Measurements from ENCODE around the gene FRAS1.

The FRAS1 gene

GRCh38 chr4:78558410-78558809 lies 501.3 kb downstream of the FRAS1 start:
- Histone ChIP-seq H3K4me3 (ENCODE audit: insufficient read depth, low read depth, low read length, poor library complexity, severe bottlenecking) (no peak overlapping the region), H3K27ac (ENCODE audit: insufficient read depth, low read length, poor library complexity, severe bottlenecking) (no peak overlapping the region), H3K9me3 (ENCODE audit: control insufficient read depth, low read length) (no peaks in the 10 kb centered on the region), H3K27me3 (replicated peaks; ENCODE audit: control insufficient read depth, insufficient read depth, low read length, poor library complexity, severe bottlenecking) (no peaks in the 10 kb centered on the region), H3K4me1 (ENCODE audit: control insufficient read depth, insufficient read depth, low read length, poor library complexity, severe bottlenecking) (no peaks in the 10 kb centered on the region), H3K36me3 (ENCODE audit: control insufficient read depth, insufficient read depth, low read length) (no peaks in the 10 kb centered on the region)
- DNase-seq, result no peak

DNA sequence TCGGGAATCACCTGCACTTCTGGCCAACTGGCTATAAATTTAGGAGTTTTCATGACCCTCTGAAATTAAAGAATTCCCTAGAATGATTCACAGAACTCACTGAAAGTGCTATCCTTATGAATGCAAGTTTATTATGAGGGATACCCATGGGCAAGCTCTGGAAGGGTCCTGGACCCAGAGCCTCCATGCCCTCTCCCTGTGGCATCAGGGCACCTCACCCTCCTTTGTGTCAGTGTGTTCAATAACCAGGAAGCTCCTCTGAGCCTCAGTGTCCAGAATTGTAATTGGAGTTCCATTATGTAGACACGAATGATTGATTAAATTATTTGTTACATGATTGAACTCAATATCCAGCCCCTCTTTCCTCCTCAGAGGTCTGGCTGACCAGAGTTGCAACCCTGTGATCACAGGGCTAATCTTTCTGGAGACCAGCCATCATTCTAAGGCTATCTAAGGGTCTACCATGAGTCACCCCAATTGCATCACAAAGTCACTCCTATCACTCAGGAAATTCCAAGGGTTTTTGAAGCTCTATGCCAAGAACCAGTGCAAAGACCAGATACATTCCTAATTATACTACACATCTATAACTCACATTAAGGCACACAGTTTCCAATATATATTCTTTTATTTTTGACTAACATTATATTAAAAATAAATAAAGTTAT lies 503.3 kb downstream of the FRAS1 start:
- Histone ChIP-seq H3K4me1 (ENCODE audit: control insufficient read depth, insufficient read depth, low read length, poor library complexity, severe bottlenecking) (no peaks in the 10 kb centered on the region), H3K9me3 (ENCODE audit: control insufficient read depth, low read length) (no peaks in the 10 kb centered on the region), H3K27me3 (replicated peaks; ENCODE audit: control insufficient read depth, insufficient read depth, low read length, poor library complexity, severe bottlenecking) (no peaks in the 10 kb centered on the region), H3K27ac (ENCODE audit: insufficient read depth, low read length, poor library complexity, severe bottlenecking) (no peak overlapping the region), H3K36me3 (ENCODE audit: control insufficient read depth, insufficient read depth, low read length) (no peaks in the 10 kb centered on the region), H3K4me3 (ENCODE audit: insufficient read depth, low read depth, low read length, poor library complexity, severe bottlenecking) (no peak overlapping the region)
- no peak for DNase-seq

- no peak for DNase-seq
- H3K4me3 ChIP-seq (ENCODE audit: insufficient read depth, low read depth, low read length, poor library complexity, severe bottlenecking), result no peak overlapping the region
- no peaks in the 10 kb centered on the region for H3K9me3 ChIP-seq (ENCODE audit: control insufficient read depth, low read length)
- no peak overlapping the region for H3K27ac ChIP-seq (ENCODE audit: insufficient read depth, low read length, poor library complexity, severe bottlenecking)
- H3K27me3 ChIP-seq (replicated peaks; ENCODE audit: control insufficient read depth, insufficient read depth, low read length, poor library complexity, severe bottlenecking), result no peaks in the 10 kb centered on the region
- H3K4me1 ChIP-seq (ENCODE audit: control insufficient read depth, insufficient read depth, low read length, poor library complexity, severe bottlenecking), result no peaks in the 10 kb centered on the region
- no peaks in the 10 kb centered on the region for H3K36me3 ChIP-seq (ENCODE audit: control insufficient read depth, insufficient read depth, low read length)
Measured at GRCh38 chr4:78561677-78562076, 504.6 kb downstream of the FRAS1 start.

DNA sequence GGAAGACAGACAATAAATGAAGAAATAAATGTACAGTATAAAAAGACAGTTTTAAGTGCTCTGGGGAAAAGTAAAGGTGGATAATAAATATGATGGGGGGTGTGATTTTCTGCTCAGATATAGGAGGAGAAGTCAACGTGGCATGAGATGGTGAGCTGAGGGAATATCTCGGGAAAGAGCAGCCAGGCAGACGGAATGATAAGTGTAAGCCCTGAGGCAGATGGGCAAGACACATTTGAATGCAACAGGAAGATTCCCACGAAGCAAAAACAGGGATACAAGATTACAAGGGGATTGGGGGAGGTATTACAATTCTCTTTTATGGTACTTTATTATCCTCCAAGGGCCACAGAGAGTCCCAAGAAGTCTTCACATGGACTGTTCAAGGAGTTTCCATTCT lies 505.6 kb downstream of the FRAS1 start:
- Histone ChIP-seq H3K9me3 (ENCODE audit: control insufficient read depth, low read length) (no peaks in the 10 kb centered on the region), H3K4me3 (ENCODE audit: insufficient read depth, low read depth, low read length, poor library complexity, severe bottlenecking) (no peak overlapping the region), H3K36me3 (ENCODE audit: control insufficient read depth, insufficient read depth, low read length) (no peaks in the 10 kb centered on the region), H3K27me3 (replicated peaks; ENCODE audit: control insufficient read depth, insufficient read depth, low read length, poor library complexity, severe bottlenecking) (no peaks in the 10 kb centered on the region), H3K27ac (ENCODE audit: insufficient read depth, low read length, poor library complexity, severe bottlenecking) (no peak overlapping the region), H3K4me1 (ENCODE audit: control insufficient read depth, insufficient read depth, low read length, poor library complexity, severe bottlenecking) (no peaks in the 10 kb centered on the region)
- DNase-seq, result no peak

- Histone ChIP-seq H3K9me3 (ENCODE audit: control insufficient read depth, low read length) (no peaks in the 10 kb centered on the region), H3K27me3 (replicated peaks; ENCODE audit: control insufficient read depth, insufficient read depth, low read length, poor library complexity, severe bottlenecking) (no peaks in the 10 kb centered on the region), H3K4me3 (ENCODE audit: insufficient read depth, low read depth, low read length, poor library complexity, severe bottlenecking) (no peak overlapping the region), H3K4me1 (ENCODE audit: control insufficient read depth, insufficient read depth, low read length, poor library complexity, severe bottlenecking) (no peaks in the 10 kb centered on the region), H3K27ac (ENCODE audit: insufficient read depth, low read length, poor library complexity, severe bottlenecking) (no peak overlapping the region), H3K36me3 (ENCODE audit: control insufficient read depth, insufficient read depth, low read length) (no peaks in the 10 kb centered on the region)
- DNase-seq, result no peak
Measured at GRCh38 chr4:78565971-78566372, 508.8 kb downstream of the FRAS1 start.

DNA sequence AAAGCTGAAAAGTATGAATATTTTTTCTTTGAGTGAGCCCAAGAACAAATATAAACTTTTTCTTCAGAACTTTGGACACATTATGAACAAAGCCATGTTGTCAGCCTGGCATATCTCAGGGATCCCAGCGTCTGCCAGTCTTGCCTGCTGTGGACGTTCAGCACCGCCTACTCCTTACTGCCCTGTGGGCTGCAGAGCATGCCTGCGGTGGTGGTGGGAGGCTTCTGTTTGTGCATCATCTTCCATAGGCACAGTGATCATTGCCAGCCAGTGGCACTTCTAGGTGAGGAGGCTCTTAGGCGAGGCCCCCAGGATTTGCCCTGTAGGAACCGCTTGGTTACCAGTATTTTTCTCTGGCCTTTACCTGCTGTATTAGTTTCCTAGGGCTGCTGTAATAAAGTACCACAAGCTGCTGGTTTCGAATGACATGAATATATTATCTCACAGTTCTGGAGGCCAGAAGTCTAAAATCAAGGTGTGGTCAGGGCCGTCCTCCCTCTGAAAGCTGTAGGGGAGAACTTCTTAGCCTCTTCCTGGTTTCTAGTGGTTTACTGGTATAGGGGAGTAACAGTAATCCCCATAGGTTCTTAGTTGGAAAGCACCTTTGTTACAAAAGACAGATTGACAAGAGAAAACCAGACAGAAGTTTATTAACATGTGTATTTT lies 509.8 kb downstream of the FRAS1 start:
- Histone ChIP-seq H3K9me3 (ENCODE audit: control insufficient read depth, low read length) (no peaks in the 10 kb centered on the region), H3K27ac (ENCODE audit: insufficient read depth, low read length, poor library complexity, severe bottlenecking) (no peak overlapping the region), H3K36me3 (ENCODE audit: control insufficient read depth, insufficient read depth, low read length) (no peaks in the 10 kb centered on the region), H3K4me1 (ENCODE audit: control insufficient read depth, insufficient read depth, low read length, poor library complexity, severe bottlenecking) (no peaks in the 10 kb centered on the region), H3K4me3 (ENCODE audit: insufficient read depth, low read depth, low read length, poor library complexity, severe bottlenecking) (no peak overlapping the region), H3K27me3 (replicated peaks; ENCODE audit: control insufficient read depth, insufficient read depth, low read length, poor library complexity, severe bottlenecking) (no peaks in the 10 kb centered on the region)
- DNase-seq, result no peak

DNA sequence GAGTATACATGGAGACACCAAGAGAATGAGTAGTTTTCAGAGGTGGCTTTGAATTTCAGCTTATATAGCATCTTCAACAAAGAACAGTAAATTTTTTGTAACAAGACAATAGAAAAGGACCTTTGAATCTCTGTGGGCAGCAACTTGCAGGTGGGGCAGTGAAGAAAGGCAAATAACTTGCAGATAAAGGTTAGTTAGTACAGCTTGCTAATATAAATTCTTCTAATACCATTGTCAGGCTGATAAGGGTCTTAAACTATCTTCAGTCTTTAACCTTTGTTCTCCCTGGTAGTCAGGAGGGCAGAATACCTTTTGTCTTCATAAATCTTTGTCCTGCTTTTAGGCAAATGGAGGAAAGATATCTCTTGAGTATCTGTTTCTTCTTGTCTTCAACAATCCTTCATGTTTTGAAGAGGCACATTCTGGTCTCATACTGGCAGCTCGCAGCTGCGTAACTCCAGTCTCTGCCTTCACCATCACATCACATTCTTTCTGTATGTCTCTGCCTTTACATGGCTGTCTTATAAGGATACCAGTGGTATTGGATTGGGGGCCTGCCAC lies 510.5 kb downstream of the FRAS1 start:
- H3K27ac ChIP-seq (ENCODE audit: insufficient read depth, low read length, poor library complexity, severe bottlenecking), result no peak overlapping the region
- no peaks in the 10 kb centered on the region for H3K36me3 ChIP-seq (ENCODE audit: control insufficient read depth, insufficient read depth, low read length)
- H3K9me3 ChIP-seq (ENCODE audit: control insufficient read depth, low read length), result no peaks in the 10 kb centered on the region
- no peak overlapping the region for H3K4me3 ChIP-seq (ENCODE audit: insufficient read depth, low read depth, low read length, poor library complexity, severe bottlenecking)
- H3K27me3 ChIP-seq (replicated peaks; ENCODE audit: control insufficient read depth, insufficient read depth, low read length, poor library complexity, severe bottlenecking), result no peaks in the 10 kb centered on the region
- no peak for DNase-seq
- no peaks in the 10 kb centered on the region for H3K4me1 ChIP-seq (ENCODE audit: control insufficient read depth, insufficient read depth, low read length, poor library complexity, severe bottlenecking)

- Histone ChIP-seq H3K27me3 (replicated peaks; ENCODE audit: control insufficient read depth, insufficient read depth, low read length, poor library complexity, severe bottlenecking) (no peaks in the 10 kb centered on the region), H3K36me3 (ENCODE audit: control insufficient read depth, insufficient read depth, low read length) (no peaks in the 10 kb centered on the region), H3K9me3 (ENCODE audit: control insufficient read depth, low read length) (no peaks in the 10 kb centered on the region), H3K4me1 (ENCODE audit: control insufficient read depth, insufficient read depth, low read length, poor library complexity, severe bottlenecking) (no peaks in the 10 kb centered on the region), H3K4me3 (ENCODE audit: insufficient read depth, low read depth, low read length, poor library complexity, severe bottlenecking) (no peak overlapping the region), H3K27ac (ENCODE audit: insufficient read depth, low read length, poor library complexity, severe bottlenecking) (no peak overlapping the region)
- no peak for DNase-seq
Measured at GRCh38 chr4:78568640-78569305, 511.6 kb downstream of the FRAS1 start.

DNA sequence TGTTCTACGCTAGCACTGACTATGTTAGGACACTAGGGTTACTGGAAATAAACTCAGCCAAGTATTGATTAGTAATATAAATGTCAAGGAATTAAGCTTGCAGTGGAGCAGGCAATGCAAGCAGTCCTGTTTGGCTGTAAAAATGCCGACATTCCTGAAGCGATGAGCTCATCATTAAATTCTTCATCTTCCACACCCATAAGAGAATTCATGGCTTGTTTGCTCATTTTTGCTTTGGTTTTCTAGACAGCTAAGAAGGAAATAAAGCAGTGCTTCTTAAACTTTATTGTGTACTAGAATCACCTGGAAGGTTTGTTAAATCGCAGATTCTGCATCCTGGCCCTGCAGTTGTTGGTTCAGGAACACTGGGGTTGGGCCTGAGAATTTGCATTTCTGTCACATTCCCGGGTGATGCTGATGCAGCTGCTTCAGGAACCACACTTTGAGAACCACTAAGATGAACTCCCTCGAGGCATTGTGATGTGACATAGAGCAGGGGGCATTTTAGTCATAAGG lies 512.2 kb downstream of the FRAS1 start:
- no peaks in the 10 kb centered on the region for H3K4me1 ChIP-seq (ENCODE audit: control insufficient read depth, insufficient read depth, low read length, poor library complexity, severe bottlenecking)
- H3K9me3 ChIP-seq (ENCODE audit: control insufficient read depth, low read length), result no peaks in the 10 kb centered on the region
- no peaks in the 10 kb centered on the region for H3K36me3 ChIP-seq (ENCODE audit: control insufficient read depth, insufficient read depth, low read length)
- no peak overlapping the region for H3K27ac ChIP-seq (ENCODE audit: insufficient read depth, low read length, poor library complexity, severe bottlenecking)
- H3K27me3 ChIP-seq (replicated peaks; ENCODE audit: control insufficient read depth, insufficient read depth, low read length, poor library complexity, severe bottlenecking), result no peaks in the 10 kb centered on the region
- no peak for DNase-seq
- no peak overlapping the region for H3K4me3 ChIP-seq (ENCODE audit: insufficient read depth, low read depth, low read length, poor library complexity, severe bottlenecking)

DNA sequence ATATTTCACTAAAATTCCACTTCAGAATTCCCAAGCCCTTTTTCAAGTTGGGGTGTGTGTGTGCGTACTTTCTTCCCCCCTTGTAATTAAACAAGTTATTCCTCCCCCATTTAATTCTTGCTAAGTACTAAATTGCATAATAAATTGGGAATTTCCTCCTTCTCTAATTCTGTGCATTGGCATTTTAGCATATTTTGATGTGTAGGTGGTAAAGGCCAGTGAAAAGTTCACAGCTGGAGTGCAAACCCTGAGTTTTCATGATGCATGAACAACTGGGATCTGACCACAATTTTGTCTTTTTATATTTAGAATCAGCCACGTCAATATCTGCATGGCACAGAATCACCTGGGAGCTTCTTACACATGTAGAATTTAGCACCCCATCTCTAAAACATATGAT lies 513.0 kb downstream of the FRAS1 start:
- H3K36me3 ChIP-seq (ENCODE audit: control insufficient read depth, insufficient read depth, low read length), result no peaks in the 10 kb centered on the region

More for the DNA sequence above, 513.0 kb downstream of the FRAS1 start:
- no peaks in the 10 kb centered on the region for H3K4me1 ChIP-seq (ENCODE audit: control insufficient read depth, insufficient read depth, low read length, poor library complexity, severe bottlenecking)
- no peak overlapping the region for H3K4me3 ChIP-seq (ENCODE audit: insufficient read depth, low read depth, low read length, poor library complexity, severe bottlenecking)
- no peaks in the 10 kb centered on the region for H3K27me3 ChIP-seq (replicated peaks; ENCODE audit: control insufficient read depth, insufficient read depth, low read length, poor library complexity, severe bottlenecking)
- no peak for DNase-seq
- no peaks in the 10 kb centered on the region for H3K9me3 ChIP-seq (ENCODE audit: control insufficient read depth, low read length)
- H3K27ac ChIP-seq (ENCODE audit: insufficient read depth, low read length, poor library complexity, severe bottlenecking), result no peak overlapping the region

Measured in effector memory CD4-positive, alpha-beta T cell (primary cell).